Smooth muscle cell (in vitro differentiated cells): Measurements from ENCODE around the gene CNNM4. TPM values are rescaled to one million over a fixed set of nuclear protein-coding genes. Genes with fewer than 3 reads are reported as not detected.

Experiments
- DNase-seq: peaks from one replicate; lab custom pipeline; 2025; ENCODE audit not compliant: unreplicated experiment; lab: John Stamatoyannopoulos, UW
- H2AFZ ChIP-seq: fragments of 200-600 bp; sonication (generic); 2 replicates; pipeline ENCODE4 v1.6.0; 2016; ENCODE audit warnings: antibody characterized with exemption, low read depth, mild to moderate bottlenecking
- H3F3A ChIP-seq: fragments of 200-600 bp; sonication (generic); 2 replicates; pipeline ENCODE4 v1.6.0; 2017; ENCODE audit warnings: antibody characterized with exemption, low read depth
- H3K27ac ChIP-seq: fragments of 200-600 bp; sonication (generic); 2 replicates; pipeline ENCODE4 v1.5.1; 2016; ENCODE audit warnings: low read depth, mild to moderate bottlenecking
- H3K27me3 ChIP-seq: fragments of 200-600 bp; sonication (generic); 2 replicates; pipeline ENCODE4 v1.6.1; 2016; ENCODE audit warnings: low read depth, mild to moderate bottlenecking
- H3K36me3 ChIP-seq: fragments of 200-600 bp; sonication (generic); 2 replicates; pipeline ENCODE4 v1.5.1; 2016; ENCODE audit warnings: low read depth
- H3K4me1 ChIP-seq: fragments of 200-600 bp; sonication (generic); 2 replicates; pipeline ENCODE4 v1.5.1; 2016; ENCODE audit warnings: low read depth
- H3K4me2 ChIP-seq: fragments of 200-600 bp; sonication (generic); 2 replicates; pipeline ENCODE4 v1.6.0; 2016; ENCODE audit warnings: mild to moderate bottlenecking
- H3K4me3 ChIP-seq: fragments of 200-600 bp; sonication (generic); 2 replicates; pipeline ENCODE4 v1.5.1; 2016; ENCODE audit warnings: mild to moderate bottlenecking
- H3K79me2 ChIP-seq: fragments of 200-600 bp; sonication (generic); 2 replicates; pipeline ENCODE4 v1.6.0; 2016; ENCODE audit warnings: low read depth, mild to moderate bottlenecking
- H3K9ac ChIP-seq: fragments of 200-600 bp; sonication (generic); 2 replicates; pipeline ENCODE4 v1.6.0; 2016; ENCODE audit warnings: low read depth
- H3K9me3 ChIP-seq: fragments of 200-600 bp; sonication (generic); replicated peaks from 2 replicates; pipeline ENCODE4 v1.5.1; 2016; ENCODE audit warnings: low read depth
- H4K20me1 ChIP-seq: fragments of 200-600 bp; sonication (generic); 2 replicates; pipeline ENCODE4 v1.6.0; 2016; ENCODE audit warnings: low read depth
- CTCF ChIP-seq: fragments of 200-600 bp; sonication (generic); IDR thresholded peaks from 2 replicates; pipeline ENCODE4 v1.5.1; 2017; ENCODE audit warnings: borderline replicate concordance, mild to moderate bottlenecking, antibody characterized with exemption; ENCODE audit not compliant: insufficient read depth, poor library complexity, severe bottlenecking
- WGBS: methylation state at CpG from one replicate; pipeline ENCODE4 v1.1.7; 2016; ENCODE audit warnings: low lambda C conversion rate; 5-methylcytosine and 5-hydroxymethylcytosine counted together
- polyA plus RNA-seq: library from polyadenylated mRNA; unstranded; fragments of >200 nt; fragmentation: Nextera tagmentation; extraction: Ambion mirVana; gene quantifications from 2 replicates; pipeline ENCODE4 v1.2.1, GENCODE V29; 2016
- total RNA-seq: library from RNA; depleted of rRNA; stranded (reverse); fragments of >200 nt; gene quantifications from 2 replicates; pipeline ENCODE4 v1.2.3, GENCODE V29; 2014

CNNM4 gene
- total and polyA plus RNA-seq, 2 experiments from 2014 or later, result 7.2 to 10.1 TPM

- Histone ChIP-seq H3F3A (no peaks in the 10 kb centered on the region), H3K27ac (no peak overlapping the region), H3K36me3 (no peaks in the 10 kb centered on the region), H4K20me1 (peaks cover 7% of the 10 kb centered on the region), H3K27me3 (no peaks in the 10 kb centered on the region), H3K9me3 (no peaks in the 10 kb centered on the region), H3K79me2 (peaks cover 23% of the 10 kb centered on the region), H2AFZ (no peak overlapping the region), H3K4me3 (no peak overlapping the region), H3K4me1 (peaks cover 9% of the 10 kb centered on the region), H3K4me2 (peak overlapping the region; percentile 13), H3K9ac (no peak overlapping the region)
- TF ChIP-seq CTCF, result no peak
- 98% methylated on average over 2 of the region's 2 CpGs for WGBS
- no peak for DNase-seq
Measured at GRCh38 chr2:96737831-96738230, 22.9 kb upstream of the CNNM4 start.

- no peak for TF ChIP-seq CTCF
- Histone ChIP-seq H3K9me3 (no peaks in the 10 kb centered on the region), H4K20me1 (peaks cover 7% of the 10 kb centered on the region), H2AFZ (peak overlapping the region; percentile 64), H3K9ac (peak overlapping the region; percentile 66), H3K27ac (peak overlapping the region; percentile 52), H3K27me3 (no peaks in the 10 kb centered on the region), H3K4me3 (peak overlapping the region; percentile 71), H3K4me1 (peaks cover 9% of the 10 kb centered on the region), H3F3A (no peaks in the 10 kb centered on the region), H3K4me2 (peak overlapping the region; percentile 83), H3K79me2 (peaks cover 23% of the 10 kb centered on the region), H3K36me3 (no peaks in the 10 kb centered on the region)
- WGBS, result 22% methylated on average over 4 of the region's 4 CpGs
- DNase-seq, result no peak
Measured at GRCh38 chr2:96739076-96739632, 21.5 kb upstream of the CNNM4 start.

GRCh38 chr2:96739633-96740428 is 20.9 kb upstream of the CNNM4 start, which contains the start of gene LMAN2L:
Gene LMAN2L, minus strand, starts transcription at chr2:96740064. Its CDS starts 24 bp downstream, at chr2:96740040.
- peaks cover 23% of the 10 kb centered on the region for H3K79me2 ChIP-seq
- H3K4me1 ChIP-seq, result peaks cover 9% of the 10 kb centered on the region
- H3K4me2 ChIP-seq, result peak within 1 kb of the TSS; percentile 92
- peak within 1 kb of the TSS; percentile 97 for H2AFZ ChIP-seq
- TF ChIP-seq CTCF, result no peak
- H3K27ac ChIP-seq, result peak within 1 kb of the TSS; percentile 52
- H3K27me3 ChIP-seq, result no peaks in the 10 kb centered on the region
- no peaks in the 10 kb centered on the region for H3K9me3 ChIP-seq
- H4K20me1 ChIP-seq, result peaks cover 3% of the 10 kb centered on the region
- peak within 1 kb of the TSS; percentile 71 for H3K4me3 ChIP-seq
- no peaks in the 10 kb centered on the region for H3F3A ChIP-seq
- H3K9ac ChIP-seq, result peak within 1 kb of the TSS; percentile 66
- H3K36me3 ChIP-seq, result no peaks in the 10 kb centered on the region
- under 1% methylated on average over 43 of the region's 43 CpGs for WGBS
- peak; percentile 83 for DNase-seq
